Cardiac muscle cell (in vitro differentiated cells and primary cell): ENCODE results near the gene IL1RL2. TPM values are rescaled to one million over a fixed set of nuclear protein-coding genes. Genes with fewer than 3 reads are reported as not detected.

Experiments used
- DNase-seq, 2 donors: peaks; one replicate each; pipeline versions ENCODE4 v3.0.0 to v3.0.0-alpha.2; 2010 to 2017; ENCODE audit warnings: low read depth in 1 of 2, low spot score in 1 of 2
- H3K27ac ChIP-seq: fragments of 200-600 bp; sonication (generic); 2 replicates; pipeline ENCODE4 v1.5.1; 2016
- H3K27me3 ChIP-seq: fragments of 200-600 bp; sonication (generic); 2 replicates; pipeline ENCODE4 v1.6.0; 2016; ENCODE audit warnings: control low read depth
- H3K36me3 ChIP-seq: fragments of 200-600 bp; sonication (generic); 2 replicates; pipeline ENCODE4 v1.5.1; 2016; ENCODE audit warnings: control low read depth
- H3K4me1 ChIP-seq: fragments of 200-600 bp; sonication (generic); 2 replicates; pipeline ENCODE4 v1.8.1; 2017; ENCODE audit warnings: low read depth, mild to moderate bottlenecking, mixed run types
- H3K4me3 ChIP-seq: fragments of 200-600 bp; sonication (generic); 2 replicates; pipeline ENCODE4 v1.5.1; 2016; ENCODE audit warnings: mild to moderate bottlenecking
- H3K9me3 ChIP-seq: fragments of 200-600 bp; sonication (generic); 2 replicates; pipeline ENCODE4 v1.5.1; 2017; ENCODE audit warnings: low read depth, mild to moderate bottlenecking, control low read depth
- polyA plus RNA-seq: library from polyadenylated mRNA; unstranded; fragments of >200 nt; fragmentation: Nextera tagmentation; extraction: Ambion mirVana; gene quantifications from 2 replicates; pipeline ENCODE4 v1.2.1, GENCODE V29; 2016
- total RNA-seq: library from RNA; depleted of rRNA; stranded (reverse); fragments of >200 nt; gene quantifications from 2 replicates; pipeline ENCODE4 v1.2.3, GENCODE V29; 2016
- TF ChIP-seq, protein P1 (sequence below): IDR thresholded peaks from 2 replicates; pipeline ENCODE4 v1.5.1; 2012; ENCODE audit warnings: low read depth, mild to moderate bottlenecking, low read length

Gene IL1RL2
- total and polyA plus RNA-seq, 2 experiments from 2014 or later: not detected

- no peak overlapping the region for H3K27ac ChIP-seq
- H3K4me3 ChIP-seq: no peak overlapping the region
- TF ChIP-seq, protein P1, sequence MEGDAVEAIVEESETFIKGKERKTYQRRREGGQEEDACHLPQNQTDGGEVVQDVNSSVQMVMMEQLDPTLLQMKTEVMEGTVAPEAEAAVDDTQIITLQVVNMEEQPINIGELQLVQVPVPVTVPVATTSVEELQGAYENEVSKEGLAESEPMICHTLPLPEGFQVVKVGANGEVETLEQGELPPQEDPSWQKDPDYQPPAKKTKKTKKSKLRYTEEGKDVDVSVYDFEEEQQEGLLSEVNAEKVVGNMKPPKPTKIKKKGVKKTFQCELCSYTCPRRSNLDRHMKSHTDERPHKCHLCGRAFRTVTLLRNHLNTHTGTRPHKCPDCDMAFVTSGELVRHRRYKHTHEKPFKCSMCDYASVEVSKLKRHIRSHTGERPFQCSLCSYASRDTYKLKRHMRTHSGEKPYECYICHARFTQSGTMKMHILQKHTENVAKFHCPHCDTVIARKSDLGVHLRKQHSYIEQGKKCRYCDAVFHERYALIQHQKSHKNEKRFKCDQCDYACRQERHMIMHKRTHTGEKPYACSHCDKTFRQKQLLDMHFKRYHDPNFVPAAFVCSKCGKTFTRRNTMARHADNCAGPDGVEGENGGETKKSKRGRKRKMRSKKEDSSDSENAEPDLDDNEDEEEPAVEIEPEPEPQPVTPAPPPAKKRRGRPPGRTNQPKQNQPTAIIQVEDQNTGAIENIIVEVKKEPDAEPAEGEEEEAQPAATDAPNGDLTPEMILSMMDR: no peak
- H3K27me3 ChIP-seq: no peaks in the 10 kb centered on the region
- no peaks in the 10 kb centered on the region for H3K9me3 ChIP-seq
- no peaks in the 10 kb centered on the region for H3K36me3 ChIP-seq
- H3K4me1 ChIP-seq: no peaks in the 10 kb centered on the region
- DNase-seq: no peak
Measured at GRCh38 chr2:102258025-102258385, 71.2 kb downstream of the IL1RL2 start.

DNA sequence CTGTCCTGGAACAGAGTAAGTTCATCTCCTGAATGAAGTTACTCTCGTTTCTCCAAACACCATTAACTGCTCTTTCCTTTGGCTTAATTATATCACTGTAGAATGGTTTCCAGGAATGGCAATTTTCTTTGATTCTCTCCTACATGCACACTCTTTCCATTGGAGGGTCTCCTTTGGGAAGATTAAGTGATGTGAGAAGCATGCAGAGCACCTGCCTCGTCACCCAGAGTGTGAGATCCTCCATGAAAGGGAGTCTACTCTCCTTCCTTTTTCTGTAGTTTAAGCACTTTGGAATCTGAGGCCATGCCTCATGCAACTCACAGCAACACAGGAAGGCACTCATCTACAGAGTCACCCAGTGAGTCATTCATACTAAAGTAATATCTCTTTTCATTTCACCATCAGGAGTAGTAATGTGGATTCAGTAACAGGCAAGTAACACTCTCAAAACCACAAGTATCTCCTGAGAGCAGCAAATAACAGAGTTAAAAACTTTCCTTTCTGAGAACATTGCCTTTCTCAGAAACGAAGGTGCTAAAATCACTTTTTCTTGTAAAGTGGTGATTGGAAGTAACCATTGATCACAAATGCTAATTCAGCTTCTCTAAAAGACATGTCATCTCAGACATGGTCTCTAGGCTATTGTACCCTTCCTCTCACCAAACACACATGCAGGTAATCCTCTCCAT, 71.7 kb downstream of the IL1RL2 start:
- H3K27me3 ChIP-seq: no peaks in the 10 kb centered on the region
- TF ChIP-seq, protein P1: no peak
- H3K4me1 ChIP-seq: no peaks in the 10 kb centered on the region
- no peak overlapping the region for H3K27ac ChIP-seq
- H3K4me3 ChIP-seq: no peak overlapping the region
- H3K9me3 ChIP-seq: no peaks in the 10 kb centered on the region
- no peaks in the 10 kb centered on the region for H3K36me3 ChIP-seq
- peak in 1 of 2 donors; percentile 94 for DNase-seq

DNA sequence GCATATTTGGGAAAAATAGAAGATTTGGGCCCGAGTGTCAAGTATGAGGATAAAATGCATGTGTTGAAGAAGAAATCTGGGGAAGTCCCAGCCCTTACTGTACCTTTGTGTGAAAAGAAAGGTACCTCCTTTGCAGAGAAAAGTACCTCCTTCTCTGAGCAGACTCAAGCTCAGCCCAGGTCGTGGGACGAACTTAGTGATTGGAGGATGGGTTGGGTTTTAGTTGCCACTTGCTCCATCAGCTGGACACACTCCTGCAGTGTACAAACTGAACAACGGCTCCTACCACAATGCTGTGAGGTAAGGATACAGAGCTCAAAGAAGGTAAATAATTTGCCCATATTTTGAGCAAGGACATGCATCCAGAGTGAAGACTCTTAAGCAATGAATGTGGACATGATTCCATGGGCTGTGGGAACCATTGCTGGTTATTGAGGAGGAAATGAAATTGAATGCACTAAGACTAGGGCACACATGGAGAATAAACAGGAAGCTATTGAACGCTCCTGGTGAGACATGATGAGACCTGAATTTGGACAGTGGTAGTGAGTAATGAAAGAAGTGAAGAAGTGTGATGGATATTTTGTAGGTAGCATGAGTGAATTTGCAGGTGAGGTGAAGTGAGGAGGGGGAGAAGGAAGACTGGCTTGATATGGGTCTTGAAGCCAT, 74.8 kb downstream of the IL1RL2 start:
- DNase-seq: no peak
- H3K4me1 ChIP-seq: no peaks in the 10 kb centered on the region
- H3K27ac ChIP-seq: no peak overlapping the region
- no peak overlapping the region for H3K4me3 ChIP-seq
- TF ChIP-seq, protein P1: no peak
- H3K27me3 ChIP-seq: no peaks in the 10 kb centered on the region
- H3K36me3 ChIP-seq: no peaks in the 10 kb centered on the region
- no peaks in the 10 kb centered on the region for H3K9me3 ChIP-seq

DNA sequence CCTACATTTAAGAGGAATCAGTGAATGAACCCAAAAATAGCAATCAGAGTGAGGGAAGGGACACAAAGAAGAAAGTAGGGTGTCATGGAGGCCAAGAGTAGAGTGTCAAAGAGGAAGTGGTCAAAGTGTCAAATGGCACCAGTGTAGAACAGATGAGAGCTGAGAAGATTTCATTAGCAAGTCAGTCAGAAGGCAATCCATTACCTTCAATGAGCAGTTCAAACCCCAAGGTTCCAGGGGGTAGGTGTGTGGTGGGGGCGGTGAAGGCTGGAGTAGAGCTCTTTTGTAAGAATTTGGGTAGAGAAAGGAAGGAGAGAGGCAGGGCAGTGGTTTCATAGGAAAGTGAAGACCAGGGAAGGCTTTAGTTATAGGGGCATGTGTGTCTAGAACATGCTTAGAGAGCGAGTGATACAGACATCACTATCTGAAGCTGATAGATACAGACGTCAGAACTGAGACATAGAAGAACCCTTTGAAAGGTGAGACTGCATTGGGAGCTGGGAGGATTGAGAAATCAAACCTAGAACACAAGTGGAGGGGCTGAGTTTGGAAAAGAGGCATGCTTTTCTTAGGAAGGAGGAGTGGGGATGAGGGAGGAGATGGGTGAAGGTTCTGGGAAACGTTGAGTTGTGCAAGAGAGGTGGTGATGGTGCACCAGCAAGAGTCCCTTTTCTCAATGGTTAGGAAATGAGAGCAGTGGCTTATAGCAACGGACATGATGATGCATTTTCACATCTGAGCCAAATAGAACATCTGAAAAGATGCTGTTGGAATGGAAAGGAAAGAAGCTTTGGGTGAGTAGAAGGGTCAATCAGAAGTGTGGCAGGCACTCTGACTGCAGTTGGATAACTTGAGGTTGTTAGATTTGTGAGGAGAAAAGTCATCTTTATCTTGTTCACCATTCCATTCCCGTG, 75.7 kb downstream of the IL1RL2 start:
- Histone ChIP-seq H3K27me3 (no peaks in the 10 kb centered on the region), H3K27ac (no peak overlapping the region), H3K4me1 (no peaks in the 10 kb centered on the region), H3K9me3 (no peaks in the 10 kb centered on the region), H3K36me3 (no peaks in the 10 kb centered on the region), H3K4me3 (no peak overlapping the region)
- TF ChIP-seq, protein P1: no peak
- peak in 1 of 2 donors; percentile 80 for DNase-seq

DNA sequence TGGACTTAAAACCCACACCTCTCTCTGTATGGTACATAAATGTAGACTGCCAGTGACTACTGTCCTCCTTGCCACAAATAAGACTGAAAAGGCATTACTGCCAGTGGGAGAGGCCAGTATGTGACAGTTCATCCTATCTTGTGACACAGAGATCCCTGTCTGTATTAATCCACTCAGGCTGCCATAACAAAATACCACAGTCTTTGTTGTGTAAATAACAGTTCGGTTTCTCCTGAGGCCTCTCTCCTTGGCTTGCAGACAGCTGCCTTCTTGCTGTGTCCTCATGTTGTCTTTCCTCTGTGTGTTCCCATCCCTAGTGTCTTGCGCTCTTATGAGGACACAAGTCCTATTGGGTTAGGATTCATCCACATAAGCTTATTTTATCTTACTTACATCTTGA, 78.1 kb downstream of the IL1RL2 start:
- Histone ChIP-seq H3K4me3 (no peak overlapping the region), H3K27me3 (no peaks in the 10 kb centered on the region), H3K36me3 (no peaks in the 10 kb centered on the region), H3K4me1 (no peaks in the 10 kb centered on the region), H3K9me3 (no peaks in the 10 kb centered on the region), H3K27ac (no peak overlapping the region)
- no peak for DNase-seq
- TF ChIP-seq, protein P1: no peak
